CD4-positive, alpha-beta memory T cell (primary cell): ENCODE measurements around the gene RABGAP1L. TPM values are rescaled to one million over a fixed set of nuclear protein-coding genes. Genes with fewer than 3 reads are reported as not detected.

Experiments used
- CTCF ChIA-PET: fragments of 350-600 bp; sonication (Branson Sonifier 250); formaldehyde crosslinking; loops from one replicate; lab custom pipeline; 2021; ENCODE audit warnings: inconsistent platforms; ENCODE audit not compliant: partially characterized antibody; lab: Charles Lee
- POLR2A ChIA-PET: fragments of 350-600 bp; sonication (Branson Sonifier 250); formaldehyde crosslinking; loops from one replicate; lab custom pipeline; 2021; ENCODE audit not compliant: partially characterized antibody; lab: Charles Lee
- DNase-seq, 5 donors: peaks; one replicate each; pipeline versions ENCODE4 v3.0.0 to v3.0.0-alpha.2; 2020 to 2022; ENCODE audit warnings: mixed read lengths in 1 of 5
- H3K27ac ChIP-seq: one replicate; pipeline ENCODE4 v1.7.0; 2013; ENCODE audit warnings: low read depth, low read length
- H3K27me3 ChIP-seq: 2 replicates; pipeline ENCODE4 v1.7.0; 2013; ENCODE audit warnings: mild to moderate bottlenecking, low read length, moderate library complexity; ENCODE audit not compliant: insufficient read depth
- H3K36me3 ChIP-seq: 2 replicates; pipeline ENCODE4 v1.7.0; 2013; ENCODE audit warnings: mild to moderate bottlenecking, low read length, moderate library complexity; ENCODE audit not compliant: insufficient read depth
- H3K4me1 ChIP-seq: 2 replicates; pipeline ENCODE4 v1.7.0; 2013; ENCODE audit warnings: mild to moderate bottlenecking, low read length, moderate library complexity; ENCODE audit not compliant: insufficient read depth
- H3K4me3 ChIP-seq, 2 donors: one replicate each; pipeline ENCODE4 v1.7.0; 2013; ENCODE audit warnings: low read length in 2 of 2, mild to moderate bottlenecking in 1 of 2
- H3K9me3 ChIP-seq, 2 donors: one replicate each; pipeline ENCODE4 v1.7.0; 2013; ENCODE audit warnings: low read length in 2 of 2, control low read depth in 1 of 2; ENCODE audit not compliant: control insufficient read depth in 1 of 2
- H3K27ac Mint-ChIP-seq, 7 donors: one replicate each; pipeline ENCODE4 v1.8.0; 2020 to 2021; ENCODE audit warnings: mixed read lengths in 7 of 7, mild to moderate bottlenecking in 6 of 7, inconsistent platforms in 3 of 7, moderate library complexity in 3 of 7
- H3K27me3 Mint-ChIP-seq, 2 donors: one replicate each; pipeline ENCODE4 v1.8.0; 2020 to 2021; ENCODE audit warnings: mixed read lengths in 2 of 2
- H3K36me3 Mint-ChIP-seq, 2 donors: one replicate each; pipeline ENCODE4 v1.8.0; 2020 to 2021; ENCODE audit warnings: mixed read lengths in 2 of 2, inconsistent platforms in 1 of 2, mild to moderate bottlenecking in 1 of 2
- H3K4me1 Mint-ChIP-seq, 4 donors: one replicate each; pipeline ENCODE4 v1.8.0; 2020 to 2021; ENCODE audit warnings: mixed read lengths in 4 of 4, mild to moderate bottlenecking in 1 of 4
- H3K4me3 Mint-ChIP-seq, 8 donors: one replicate each; pipeline ENCODE4 v1.8.0; 2020 to 2021; ENCODE audit warnings: mixed read lengths in 8 of 8, mild to moderate bottlenecking in 7 of 8, moderate library complexity in 6 of 8, inconsistent platforms in 3 of 8
- H3K9me3 Mint-ChIP-seq, 8 donors: one replicate each; pipeline ENCODE4 v1.8.0; 2020 to 2021; ENCODE audit warnings: mixed read lengths in 8 of 8, mild to moderate bottlenecking in 5 of 8, inconsistent platforms in 3 of 8, moderate library complexity in 1 of 8
- intact Hi-C: fragments of 100-400 bp; cut with micrococcal nuclease; formaldehyde crosslinking; loops from one replicate; pipeline ENCODE4 v1.15.1; 2023
- polyA plus RNA-seq, 2 donors: library from polyadenylated mRNA; unstranded; fragments of 300-500 nt; fragmentation: Illumina TruSeq; gene quantifications; one replicate each; pipeline ENCODE4 v1.2.3, GENCODE V29; 2021
- total RNA-seq, 2 experiments: library from RNA; stranded (reverse); gene quantifications; one replicate each; pipeline ENCODE4 v1.2.3, GENCODE V29; 2021

RABGAP1L gene
- total and polyA plus RNA-seq, 4 experiments from 2014 or later, result 75.7 to 114 (median 96.8) TPM

DNA sequence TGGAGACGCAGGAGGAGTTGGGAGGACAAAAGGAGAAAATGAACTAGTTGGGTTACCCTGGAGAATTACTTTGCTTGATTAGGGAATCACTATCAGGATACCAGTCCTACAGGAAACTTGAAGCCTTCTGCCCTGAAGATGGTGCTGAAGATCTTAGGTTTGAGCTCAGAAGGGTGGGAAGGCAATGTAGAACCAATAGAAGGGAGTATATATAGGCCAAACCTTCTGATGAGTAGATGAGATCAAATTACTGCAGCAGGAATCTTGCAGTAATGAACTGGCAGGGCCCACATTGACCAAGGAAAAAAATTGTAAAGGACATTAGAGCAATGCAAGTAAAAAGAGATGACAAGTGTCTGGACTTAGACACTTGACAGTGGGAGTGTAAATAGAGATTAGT, 724.1 kb downstream of the RABGAP1L start:
- Mint-ChIP-seq H3K4me3 (no peak overlapping the region), H3K36me3 (peaks cover 6 to 7% of the 10 kb centered on the region in 2 donors), H3K27ac (peak overlapping the region in 5 of 7 donors; percentile 0 to 87 (median 62)), H3K27me3 (no peaks in the 10 kb centered on the region), H3K9me3 (peaks cover 0 to 2% (median 0%) of the 10 kb centered on the region in 8 donors), H3K4me1 (peaks cover 0 to 13% (median 8%) of the 10 kb centered on the region in 4 donors)
- peak in 3 of 5 donors; percentile 10 to 25 (median 12) for DNase-seq
- peaks cover 6% of the 10 kb centered on the region for H3K4me1 ChIP-seq
- no peak overlapping the region for H3K4me3 ChIP-seq
- no peak overlapping the region for H3K27ac ChIP-seq
- intact Hi-C loops, result loop anchor here (1.0 to 5.0 kb wide), 4 partner anchors 34 to 244 kb away; no protein-coding TSS in a partner anchor
- H3K9me3 ChIP-seq, result no peaks in the 10 kb centered on the region
- POLR2A ChIA-PET, result interaction anchor here (0.8 to 1.4 kb wide), 8 partner anchors 82 to 140 kb away, joined by 3 to 14 read pairs (median 3); partner anchors contain the start of genes CACYBP and MRPS14
- H3K36me3 ChIP-seq, result no peaks in the 10 kb centered on the region
- CTCF ChIA-PET, result interaction anchor here (1.0 to 2.8 kb wide), 10 partner anchors 56 to 242 kb away, joined by 3 to 24 read pairs (median 6); no protein-coding TSS in a partner anchor
- H3K27me3 ChIP-seq, result no peaks in the 10 kb centered on the region

DNA sequence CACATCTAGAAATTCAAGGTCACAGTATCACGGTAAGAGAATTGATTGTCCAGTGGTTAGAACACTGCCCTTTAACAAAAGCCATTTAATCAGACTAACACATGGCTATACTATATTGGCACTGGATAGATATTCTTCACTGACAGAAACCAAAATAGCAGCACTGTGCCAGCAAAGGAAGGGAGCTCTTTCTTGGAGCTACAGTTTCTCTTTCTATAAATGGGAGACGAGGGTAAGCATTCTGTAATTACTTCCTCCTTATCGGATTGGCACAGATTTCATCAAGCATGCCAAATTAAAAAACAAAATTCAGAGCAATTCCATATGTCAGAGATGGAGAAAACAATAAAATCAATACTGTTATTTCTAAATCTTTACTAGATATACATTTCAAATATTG, 724.7 kb downstream of the RABGAP1L start:
- H3K4me3 ChIP-seq, result no peak overlapping the region
- no peaks in the 10 kb centered on the region for H3K27me3 ChIP-seq
- Mint-ChIP-seq H3K4me1 (peaks cover 0 to 13% (median 8%) of the 10 kb centered on the region in 4 donors), H3K27me3 (no peaks in the 10 kb centered on the region), H3K9me3 (peaks cover 0 to 2% (median 0%) of the 10 kb centered on the region in 8 donors), H3K4me3 (no peak overlapping the region), H3K36me3 (peaks cover 7 to 9% of the 10 kb centered on the region in 2 donors), H3K27ac (peak overlapping the region in 1 of 7 donors; percentile 60)
- ChIA-PET CTCF (interaction anchor here (1.0 to 2.8 kb wide), 10 partner anchors 84 to 241 kb away, joined by 3 to 24 read pairs (median 6); no protein-coding TSS in a partner anchor), POLR2A (interaction anchor here (1.0 to 1.4 kb wide), 6 partner anchors 81 to 139 kb away, joined by 3 to 14 read pairs (median 3); partner anchors contain the start of genes CACYBP and MRPS14)
- peaks cover 6% of the 10 kb centered on the region for H3K4me1 ChIP-seq
- H3K36me3 ChIP-seq, result no peaks in the 10 kb centered on the region
- DNase-seq, result no peak
- intact Hi-C loops, result loop anchor here (5.0 kb wide), 2 partner anchors 33 to 243 kb away; no protein-coding TSS in a partner anchor
- no peaks in the 10 kb centered on the region for H3K9me3 ChIP-seq
- no peak overlapping the region for H3K27ac ChIP-seq

DNA sequence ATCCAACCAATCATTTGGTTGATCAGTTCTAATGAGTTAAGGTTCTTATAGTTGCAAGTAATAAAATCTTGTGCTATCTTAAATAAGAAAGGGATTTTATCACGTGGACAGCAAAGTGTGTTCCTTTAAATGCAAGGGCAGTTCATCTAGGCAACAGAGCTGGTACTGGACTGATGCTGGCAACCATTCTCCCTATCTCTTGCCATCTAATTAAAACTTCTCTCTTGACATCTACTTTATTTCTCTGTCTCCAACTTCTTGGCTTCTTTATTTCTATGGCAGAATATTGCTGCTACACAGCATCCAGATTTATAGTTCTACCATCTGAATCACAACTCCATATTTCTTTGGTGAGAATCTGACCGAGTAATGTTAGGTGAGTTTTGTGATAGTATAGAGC, 725.2 kb downstream of the RABGAP1L start:
- Histone ChIP-seq H3K36me3 (no peaks in the 10 kb centered on the region), H3K27me3 (no peaks in the 10 kb centered on the region), H3K4me1 (peaks cover 6% of the 10 kb centered on the region), H3K9me3 (no peaks in the 10 kb centered on the region), H3K27ac (no peak overlapping the region), H3K4me3 (no peak overlapping the region)
- CTCF ChIA-PET, result interaction anchor here (0.8 to 2.8 kb wide), 7 partner anchors 80 to 116 kb away, joined by 3 to 24 read pairs (median 6); no protein-coding TSS in a partner anchor
- Mint-ChIP-seq H3K9me3 (peaks cover 0 to 2% (median 0%) of the 10 kb centered on the region in 8 donors), H3K27ac (peak overlapping the region in 1 of 7 donors; percentile 53), H3K4me1 (peaks cover 0 to 13% (median 8%) of the 10 kb centered on the region in 4 donors), H3K27me3 (no peaks in the 10 kb centered on the region), H3K36me3 (peaks cover 7 to 12% of the 10 kb centered on the region in 2 donors), H3K4me3 (no peak overlapping the region)
- no peak for DNase-seq
- POLR2A ChIA-PET, result interaction anchor here (1.1 kb wide), 1 partner anchor 99 kb away, joined by 3 read pairs; no protein-coding TSS in a partner anchor
- intact Hi-C loops, result loop anchor here (5.0 kb wide), 2 partner anchors 33 to 243 kb away; no protein-coding TSS in a partner anchor

DNA sequence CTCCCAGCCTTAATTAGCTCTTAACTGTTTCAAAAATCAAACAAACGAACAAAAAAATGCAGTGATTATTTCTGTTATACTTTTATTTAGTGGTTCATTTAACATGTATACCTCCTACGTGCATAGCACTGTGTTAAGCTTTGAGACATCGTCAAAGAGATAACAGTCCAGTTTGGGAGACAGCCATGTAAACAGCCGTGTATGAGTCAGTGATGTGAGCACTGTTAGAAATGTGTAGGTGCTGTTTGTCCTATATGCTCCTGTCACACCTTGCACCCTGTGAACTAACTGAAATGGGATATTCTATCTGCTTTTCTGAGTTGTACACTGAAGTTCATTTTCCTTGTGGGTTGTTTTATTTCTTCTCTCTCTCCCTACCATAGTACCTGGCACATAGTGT, 730.7 kb downstream of the RABGAP1L start:
- Histone ChIP-seq H3K36me3 (no peaks in the 10 kb centered on the region), H3K9me3 (no peaks in the 10 kb centered on the region), H3K4me3 (no peak overlapping the region), H3K27me3 (no peaks in the 10 kb centered on the region), H3K27ac (no peak overlapping the region), H3K4me1 (peaks cover 16% of the 10 kb centered on the region)
- ChIA-PET CTCF (interaction anchor here (0.6 to 1.3 kb wide), 2 partner anchors 16 to 93 kb away, joined by 3 read pairs; no protein-coding TSS in a partner anchor), POLR2A (interaction anchor here (0.7 kb wide), 1 partner anchor 78 kb away, joined by 3 read pairs; no protein-coding TSS in a partner anchor)
- Mint-ChIP-seq H3K4me1 (peaks cover 0 to 11% (median 9%) of the 10 kb centered on the region in 4 donors), H3K4me3 (no peak overlapping the region), H3K36me3 (peaks cover 25 to 31% of the 10 kb centered on the region in 2 donors), H3K9me3 (peaks cover 0 to 4% (median 0%) of the 10 kb centered on the region in 8 donors), H3K27ac (peak overlapping the region in 2 of 7 donors; percentile 14 to 35), H3K27me3 (no peaks in the 10 kb centered on the region)
- intact Hi-C loops, result no loop called here
- no peak for DNase-seq

DNA sequence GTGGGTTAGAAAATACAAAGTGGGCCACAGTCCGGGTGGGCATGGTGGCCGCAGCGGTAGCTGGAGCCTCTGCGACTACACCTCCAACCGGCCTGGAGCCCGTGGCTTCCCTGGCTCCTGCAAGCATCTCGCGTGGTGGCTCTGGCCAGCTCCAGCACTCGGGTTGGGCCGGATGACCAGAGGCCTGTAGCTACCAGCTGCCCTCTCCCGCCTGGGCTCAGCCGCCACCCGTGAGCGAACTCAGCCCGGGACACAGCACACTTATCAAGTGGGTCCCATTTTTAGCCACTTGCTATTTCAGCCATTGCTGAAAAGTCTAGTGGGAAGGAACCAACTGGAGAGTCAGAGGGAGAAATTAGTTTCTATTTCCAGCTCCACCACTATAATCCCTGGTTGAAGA, 732.7 kb downstream of the RABGAP1L start:
- peaks cover 0 to 2% (median 0%) of the 10 kb centered on the region in 8 donors for H3K9me3 Mint-ChIP-seq
- ChIA-PET CTCF (interaction anchor here (1.1 kb wide), 1 partner anchor 20 kb away, joined by 3 read pairs; no protein-coding TSS in a partner anchor), POLR2A (no interaction called here)
- Histone ChIP-seq H3K36me3 (no peaks in the 10 kb centered on the region), H3K9me3 (no peaks in the 10 kb centered on the region), H3K27me3 (no peaks in the 10 kb centered on the region), H3K4me1 (peaks cover 16% of the 10 kb centered on the region), H3K27ac (no peak overlapping the region), H3K4me3 (no peak overlapping the region)
- no peak overlapping the region for H3K4me3 Mint-ChIP-seq
- no peak for DNase-seq
- peaks cover 21 to 27% of the 10 kb centered on the region in 2 donors for H3K36me3 Mint-ChIP-seq
- peak overlapping the region in 1 of 7 donors; percentile 40 for H3K27ac Mint-ChIP-seq
- peaks cover 0 to 13% (median 9%) of the 10 kb centered on the region in 4 donors for H3K4me1 Mint-ChIP-seq
- no peaks in the 10 kb centered on the region for H3K27me3 Mint-ChIP-seq
- intact Hi-C loops, result no loop called here

DNA sequence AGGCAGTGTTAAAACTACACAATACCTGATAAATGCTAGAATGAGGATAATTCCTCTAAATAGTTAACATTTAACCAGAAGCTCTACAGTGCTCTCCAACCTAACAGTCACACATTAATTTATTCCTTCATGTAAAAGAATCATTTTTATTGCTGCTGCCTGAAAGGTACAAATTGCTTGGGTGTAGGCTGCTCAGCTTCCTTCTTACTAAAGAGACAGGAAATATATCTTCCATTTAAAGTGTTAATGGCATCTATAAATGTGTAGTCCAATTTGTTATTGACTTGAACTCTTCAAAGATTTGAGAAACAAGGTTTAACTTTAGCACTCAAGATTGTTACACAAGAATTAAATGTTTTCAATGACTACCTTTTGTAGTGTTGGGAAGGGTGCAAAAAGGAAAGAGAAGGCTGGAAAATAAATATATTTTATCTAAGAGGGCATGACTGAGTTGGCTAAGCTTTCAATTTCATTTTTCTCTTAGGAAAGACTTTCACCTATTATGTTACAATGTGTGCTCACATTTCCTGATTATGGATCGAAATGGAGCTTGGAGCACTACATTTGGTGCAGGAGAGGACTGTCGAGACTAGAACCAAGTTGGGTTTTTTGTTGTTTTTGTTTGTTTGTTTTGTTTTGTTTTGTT, 734.9 kb downstream of the RABGAP1L start:
- H3K36me3 ChIP-seq, result no peaks in the 10 kb centered on the region
- no peak overlapping the region for H3K4me3 Mint-ChIP-seq
- no peak overlapping the region for H3K27ac ChIP-seq
- peaks cover 24 to 32% of the 10 kb centered on the region in 2 donors for H3K36me3 Mint-ChIP-seq
- intact Hi-C loops, result no loop called here
- DNase-seq, result no peak
- ChIA-PET POLR2A (interaction anchor here (0.7 to 1.7 kb wide), 4 partner anchors 72 to 105 kb away, joined by 3 to 7 read pairs (median 3); no protein-coding TSS in a partner anchor), CTCF (interaction anchor here (0.8 to 1.5 kb wide), 2 partner anchors 19 to 89 kb away, joined by 3 to 6 read pairs; no protein-coding TSS in a partner anchor)
- H3K27me3 Mint-ChIP-seq, result no peaks in the 10 kb centered on the region
- H3K4me1 Mint-ChIP-seq, result peaks cover 4 to 13% (median 9%) of the 10 kb centered on the region in 4 donors
- H3K4me3 ChIP-seq, result no peak overlapping the region
- H3K27ac Mint-ChIP-seq, result peak overlapping the region in 2 of 7 donors; percentile 52 to 64
- no peaks in the 10 kb centered on the region for H3K27me3 ChIP-seq
- H3K4me1 ChIP-seq, result peaks cover 16% of the 10 kb centered on the region
- H3K9me3 ChIP-seq, result no peaks in the 10 kb centered on the region
- peaks cover 0 to 4% (median 0%) of the 10 kb centered on the region in 8 donors for H3K9me3 Mint-ChIP-seq
